ENCODE data around the gene GPR158.
"Not testable (repeated sequence)": the region's sequence is repeated elsewhere in the genome, so short reads cannot be mapped to it uniquely, and the experiment has no call there.

The GPR158 gene

GRCh38 chr10:25174461-25175230 lies at the start of gene GPR158:
Gene GPR158 (plus strand): TSS chr10:25175001. CDS start chr10:25175421, 420 bp downstream.
- peak; percentile 68 for DNase-seq

GRCh38 chr10:25125201-25125611 lies 49.6 kb upstream of the GPR158 start:
- DNase-seq, result no peak

GRCh38 chr10:25129592-25129991 lies 45.2 kb upstream of the GPR158 start:
- no peak for DNase-seq

- DNase-seq, result no peak
Measured at GRCh38 chr10:25130906-25131305, 43.9 kb upstream of the GPR158 start.

- no peak for DNase-seq
Measured at GRCh38 chr10:25142116-25142864, 32.5 kb upstream of the GPR158 start.

GRCh38 chr10:25157650-25158049 lies 17.2 kb upstream of the GPR158 start:
- DNase-seq, result no peak

GRCh38 chr10:25159591-25159990 lies 15.2 kb upstream of the GPR158 start:
- no peak for DNase-seq

- no peak for DNase-seq
Measured at GRCh38 chr10:25162391-25162790, 12.4 kb upstream of the GPR158 start.

GRCh38 chr10:25163464-25163863 lies 11.3 kb upstream of the GPR158 start:
- not testable (repeated sequence) for DNase-seq

- no peak for DNase-seq
Measured at GRCh38 chr10:25169740-25170139, 5.1 kb upstream of the GPR158 start.

GRCh38 chr10:25170627-25171026 lies 4.2 kb upstream of the GPR158 start:
- no peak for DNase-seq

GRCh38 chr10:25175527-25176420 lies 973 bp downstream of the GPR158 start:
- peak; percentile 52 for DNase-seq

- DNase-seq, result peak; percentile 52
Measured at GRCh38 chr10:25176421-25176968, 1.7 kb downstream of the GPR158 start.

- no peak for DNase-seq
Measured at GRCh38 chr10:25177093-25177753, 2.4 kb downstream of the GPR158 start.

GRCh38 chr10:25177754-25178135 lies 2.9 kb downstream of the GPR158 start:
- no peak for DNase-seq

GRCh38 chr10:25178411-25178810 lies 3.6 kb downstream of the GPR158 start:
- no peak for DNase-seq

GRCh38 chr10:25180801-25181200 lies 6.0 kb downstream of the GPR158 start:
- no peak for DNase-seq

GRCh38 chr10:25182636-25183035 lies 7.8 kb downstream of the GPR158 start:
- no peak for DNase-seq

GRCh38 chr10:25191162-25191895 lies 16.5 kb downstream of the GPR158 start:
- no peak for DNase-seq

- DNase-seq, result no peak
Measured at GRCh38 chr10:25198151-25198550, 23.4 kb downstream of the GPR158 start.

GRCh38 chr10:25206693-25207414 lies 32.1 kb downstream of the GPR158 start:
- DNase-seq, result no peak

Measured in COR-L47 (cell line).